Neutrophil (primary cell): ENCODE results near the gene GCAT.

Experiments used
- H3K27ac ChIP-seq: fragments of 200-600 bp; sonication (generic); 2 replicates; pipeline ENCODE4 v1.5.1; 2016; ENCODE audit warnings: mild to moderate bottlenecking, moderate library complexity
- H3K27me3 ChIP-seq: fragments of 200-600 bp; sonication (generic); 2 replicates; pipeline ENCODE4 v1.6.0; 2016; ENCODE audit warnings: mild to moderate bottlenecking
- H3K36me3 ChIP-seq: fragments of 200-600 bp; sonication (generic); 2 replicates; pipeline ENCODE4 v1.5.1; 2017
- H3K4me1 ChIP-seq, 2 experiments: fragments of 200-600 bp in 1 of 2; sonication (generic) in 1 of 2; 1 replicate in 1 of 2; 2 replicates in 1 of 2; pipeline versions ENCODE4 v1.5.1 to v1.6.1; 2013 to 2016; ENCODE audit warnings: low read depth in 1 of 2, low read length in 1 of 2, mild to moderate bottlenecking in 1 of 2, moderate library complexity in 1 of 2; ENCODE audit not compliant: control insufficient read depth in 1 of 2, insufficient read depth in 1 of 2
- H3K4me3 ChIP-seq, 2 experiments: fragments of 200-600 bp in 1 of 2; sonication (generic) in 1 of 2; 1 replicate in 1 of 2; 2 replicates in 1 of 2; pipeline ENCODE4 v1.5.1; 2013 to 2016; ENCODE audit warnings: low read depth in 1 of 2, low read length in 1 of 2, mild to moderate bottlenecking in 1 of 2, moderate library complexity in 1 of 2
- H3K9me3 ChIP-seq: fragments of 200-600 bp; sonication (generic); 2 replicates; pipeline ENCODE4 v1.5.1; 2016
- CTCF ChIP-seq: fragments of 200-600 bp; sonication (generic); IDR thresholded peaks from 2 replicates; pipeline ENCODE4 v1.5.1; 2016; ENCODE audit warnings: antibody characterized with exemption

The GCAT gene

GRCh38 chr22:37820350-37820749, 12.6 kb downstream of the GCAT start:
- H3K4me3 ChIP-seq: no peak overlapping the region

GRCh38 chr22:37822079-37822833, 14.5 kb downstream of the GCAT start:
- H3K9me3 ChIP-seq: no peaks in the 10 kb centered on the region
- no peak for TF ChIP-seq CTCF
- H3K27ac ChIP-seq: no peak overlapping the region
- no peak overlapping the region for H3K4me3 ChIP-seq
- H3K27me3 ChIP-seq: peaks cover 75% of the 10 kb centered on the region
- peaks cover 25 to 29% of the 10 kb centered on the region in 2 experiments for H3K4me1 ChIP-seq
- H3K36me3 ChIP-seq: no peaks in the 10 kb centered on the region

More at GRCh38 chr22:37820350-37820749, 12.6 kb downstream of the GCAT start:
- Histone ChIP-seq H3K4me1 (peaks cover 25 to 27% of the 10 kb centered on the region in 2 experiments), H3K9me3 (no peaks in the 10 kb centered on the region), H3K27ac (no peak overlapping the region), H3K27me3 (peaks cover 71% of the 10 kb centered on the region), H3K36me3 (no peaks in the 10 kb centered on the region)
- TF ChIP-seq CTCF: no peak

- Histone ChIP-seq H3K4me1 (peaks cover 16 to 20% of the 10 kb centered on the region in 2 experiments), H3K4me3 (no peak within 1 kb of the TSS), H3K27me3 (peaks cover 66% of the 10 kb centered on the region), H3K9me3 (no peaks in the 10 kb centered on the region), H3K36me3 (no peaks in the 10 kb centered on the region), H3K27ac (no peak within 1 kb of the TSS)
- TF ChIP-seq CTCF: no peak
These were observed 15.6 kb downstream of the GCAT start, which contains the start of gene GALR3 for GRCh38 chr22:37823134-37823985. GALR3 (plus strand) TSS chr22:37823382; CDS start chr22:37823407, 25 bp downstream.

- TF ChIP-seq CTCF: no peak
- Histone ChIP-seq H3K4me1 (peaks cover 8 to 12% of the 10 kb centered on the region in 2 experiments), H3K36me3 (peaks cover 9% of the 10 kb centered on the region), H3K9me3 (no peaks in the 10 kb centered on the region), H3K4me3 (peak overlapping the region in 1 of 2 experiments; percentile 43), H3K27ac (no peak overlapping the region), H3K27me3 (peaks cover 50% of the 10 kb centered on the region)
These were observed 17.2 kb downstream of the GCAT start for GRCh38 chr22:37824674-37825641.

- Histone ChIP-seq H3K27ac (no peak overlapping the region), H3K4me3 (no peak overlapping the region), H3K27me3 (peaks cover 36% of the 10 kb centered on the region), H3K9me3 (no peaks in the 10 kb centered on the region), H3K4me1 (peaks cover 8 to 12% of the 10 kb centered on the region in 2 experiments), H3K36me3 (peaks cover 30% of the 10 kb centered on the region)
- no peak for TF ChIP-seq CTCF
These were observed 19.3 kb downstream of the GCAT start for GRCh38 chr22:37827056-37827455.
